GM12875 (cell line): ENCODE data around the gene PIK3CB.
"Not testable (repeated sequence)": the region's sequence is repeated elsewhere in the genome, so short reads cannot be mapped to it uniquely, and the experiment has no call there.

ENCODE experiments used
- H3K4me3 ChIP-seq: one replicate; pipeline ENCODE4 v1.5.1; 2011; ENCODE audit warnings: low read depth, low read length, control low read depth
- TF ChIP-seq, protein P1 (sequence below): IDR thresholded peaks from 2 replicates; pipeline ENCODE4 v1.5.1; 2011; ENCODE audit warnings: low read depth, mild to moderate bottlenecking, control low read depth, inconsistent platforms, low read length, moderate library complexity, borderline replicate concordance; ENCODE audit not compliant: insufficient read depth

Gene PIK3CB

GRCh38 chr3:138846262-138846791 lies 11.6 kb upstream of the PIK3CB start:
- TF ChIP-seq, protein P1, sequence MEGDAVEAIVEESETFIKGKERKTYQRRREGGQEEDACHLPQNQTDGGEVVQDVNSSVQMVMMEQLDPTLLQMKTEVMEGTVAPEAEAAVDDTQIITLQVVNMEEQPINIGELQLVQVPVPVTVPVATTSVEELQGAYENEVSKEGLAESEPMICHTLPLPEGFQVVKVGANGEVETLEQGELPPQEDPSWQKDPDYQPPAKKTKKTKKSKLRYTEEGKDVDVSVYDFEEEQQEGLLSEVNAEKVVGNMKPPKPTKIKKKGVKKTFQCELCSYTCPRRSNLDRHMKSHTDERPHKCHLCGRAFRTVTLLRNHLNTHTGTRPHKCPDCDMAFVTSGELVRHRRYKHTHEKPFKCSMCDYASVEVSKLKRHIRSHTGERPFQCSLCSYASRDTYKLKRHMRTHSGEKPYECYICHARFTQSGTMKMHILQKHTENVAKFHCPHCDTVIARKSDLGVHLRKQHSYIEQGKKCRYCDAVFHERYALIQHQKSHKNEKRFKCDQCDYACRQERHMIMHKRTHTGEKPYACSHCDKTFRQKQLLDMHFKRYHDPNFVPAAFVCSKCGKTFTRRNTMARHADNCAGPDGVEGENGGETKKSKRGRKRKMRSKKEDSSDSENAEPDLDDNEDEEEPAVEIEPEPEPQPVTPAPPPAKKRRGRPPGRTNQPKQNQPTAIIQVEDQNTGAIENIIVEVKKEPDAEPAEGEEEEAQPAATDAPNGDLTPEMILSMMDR: no peak
- no peak overlapping the region for H3K4me3 ChIP-seq

DNA sequence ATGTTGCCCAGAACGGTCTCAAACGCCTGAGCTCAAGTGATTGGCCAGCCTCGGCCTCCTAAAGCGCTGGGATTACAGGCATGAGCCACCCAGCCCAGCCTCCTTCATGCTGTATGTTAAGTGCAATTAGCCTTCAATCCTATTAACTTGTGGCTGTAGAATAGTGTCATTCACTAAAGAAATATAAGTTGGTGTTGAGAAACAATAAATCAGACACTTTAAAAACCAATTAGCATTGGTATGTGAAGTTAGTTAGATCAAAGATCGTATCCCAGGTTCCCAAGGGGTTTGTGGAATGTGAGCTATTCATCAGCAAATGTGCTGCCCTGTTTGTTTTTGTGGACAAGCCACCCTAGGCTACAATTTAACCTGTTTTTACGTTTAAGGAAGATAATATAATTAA lies 11.0 kb upstream of the PIK3CB start:
- TF ChIP-seq, protein P1: no peak
- no peak overlapping the region for H3K4me3 ChIP-seq

GRCh38 chr3:138845181-138845601 lies 10.5 kb upstream of the PIK3CB start:
- TF ChIP-seq, protein P1: no peak
- no peak overlapping the region for H3K4me3 ChIP-seq

DNA sequence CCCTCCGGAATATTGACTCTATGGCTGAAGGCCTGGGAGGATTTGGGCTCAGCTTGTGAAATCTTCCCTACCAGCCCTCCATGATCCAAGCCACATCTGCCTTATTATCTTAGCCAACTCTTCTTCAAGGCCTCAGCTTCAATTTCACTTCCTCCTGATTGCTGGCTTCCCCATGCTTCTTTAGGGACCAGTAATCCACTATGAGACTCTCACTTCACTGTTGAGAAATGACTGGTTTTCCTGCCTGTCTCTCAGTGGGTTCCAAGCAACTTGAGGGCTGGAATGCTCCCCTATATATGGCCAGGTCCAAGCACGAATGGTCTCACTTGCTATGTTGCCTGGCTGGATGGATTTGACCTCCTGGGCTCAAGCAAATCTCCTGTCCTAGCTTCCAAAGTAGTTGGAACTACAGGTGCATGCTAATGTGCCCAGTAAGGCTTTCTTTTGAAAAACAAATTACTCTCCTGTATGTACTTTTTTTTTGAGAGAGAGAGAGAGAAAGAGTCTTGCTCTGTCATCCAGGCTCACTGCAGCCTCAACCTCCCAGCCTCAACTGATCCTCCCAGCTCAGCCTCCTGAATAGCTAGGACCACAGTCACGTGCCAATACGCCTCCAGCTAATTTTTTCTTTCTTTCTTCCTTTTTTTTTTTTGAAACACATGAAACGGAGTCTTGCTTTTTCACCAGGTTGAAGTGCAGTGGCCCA lies 7.9 kb upstream of the PIK3CB start:
- TF ChIP-seq, protein P1: no peak

DNA sequence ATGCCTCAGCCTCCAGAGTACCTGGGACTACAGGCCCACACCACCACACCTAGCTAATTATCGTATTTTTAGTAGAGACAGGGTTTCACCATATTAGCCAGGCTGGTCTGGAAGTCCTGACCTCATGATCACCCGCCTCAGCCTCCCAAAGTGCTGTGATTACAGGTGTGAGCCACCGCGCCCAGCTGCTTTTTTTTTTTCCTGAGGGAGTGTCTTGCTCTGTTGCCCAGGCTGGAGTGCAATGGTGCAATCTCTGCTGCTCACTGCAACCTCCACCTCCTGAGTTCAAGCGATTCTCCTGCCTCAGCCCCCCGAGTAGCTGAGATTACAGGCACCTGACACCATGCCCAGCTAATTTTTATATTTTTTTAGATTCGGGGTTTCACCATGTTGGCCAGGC lies 3.7 kb upstream of the PIK3CB start:
- not testable (repeated sequence) for H3K4me3 ChIP-seq

More for the DNA sequence above, 7.9 kb upstream of the PIK3CB start:
- H3K4me3 ChIP-seq: no peak overlapping the region

- not testable (repeated sequence) for H3K4me3 ChIP-seq
Measured at GRCh38 chr3:138835846-138836245, 1.1 kb upstream of the PIK3CB start.

DNA sequence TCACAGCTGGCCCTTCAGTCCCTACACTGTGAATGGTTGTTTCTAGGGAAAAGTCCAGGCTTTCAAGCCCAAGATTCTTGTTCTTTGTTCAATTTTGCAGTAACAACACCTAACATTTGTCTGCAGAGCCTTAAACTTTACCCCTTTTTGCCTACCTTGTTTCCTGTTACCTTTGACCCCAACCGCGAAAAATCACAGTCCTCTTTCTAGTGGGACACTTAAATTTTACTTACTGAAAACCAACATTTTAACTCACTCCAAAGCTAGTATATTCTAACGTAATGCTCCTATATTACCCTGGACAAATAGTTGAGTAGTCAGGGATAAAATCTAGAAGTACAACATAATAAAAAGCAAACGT lies 649 bp upstream of the PIK3CB start:
- TF ChIP-seq, protein P1: no peak
- peak overlapping the region; percentile 75 for H3K4me3 ChIP-seq

DNA sequence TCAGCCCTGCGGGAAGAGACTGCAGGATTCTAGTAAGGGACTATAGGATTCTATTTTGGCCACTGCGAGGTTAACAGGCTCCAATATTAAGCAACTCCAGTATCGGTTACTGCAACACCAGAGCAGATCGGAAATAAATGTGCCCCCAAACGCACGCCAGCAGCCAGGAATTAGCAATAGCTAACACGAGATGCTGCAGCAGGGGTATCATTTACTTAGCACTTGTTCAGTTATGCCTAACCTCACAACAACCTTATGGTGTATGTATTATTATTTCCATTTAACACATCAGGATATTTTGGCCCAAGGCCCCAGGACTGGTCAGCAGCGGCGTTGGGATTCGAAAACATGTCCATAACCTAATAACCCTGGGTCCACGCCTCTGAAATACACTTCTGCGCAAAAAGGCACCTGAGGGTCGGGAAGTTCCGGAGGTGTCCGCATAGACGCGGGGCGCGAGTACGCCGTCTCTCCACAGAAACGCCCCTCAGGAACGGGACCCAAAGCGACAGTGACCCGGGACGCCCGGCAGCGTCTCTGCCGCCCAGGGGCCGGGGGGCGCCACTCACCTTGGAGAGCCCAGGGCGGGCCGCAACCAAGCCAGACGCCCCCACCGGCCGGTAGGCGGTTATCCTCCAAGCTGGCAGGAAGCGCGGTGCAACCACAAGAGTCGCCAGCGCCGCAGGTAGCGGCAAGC lies 681 bp downstream of the PIK3CB start:
- TF ChIP-seq, protein P1: peak; percentile 26; the same call in 1 of the 2 replicates
- H3K4me3 ChIP-seq: peak overlapping the region; percentile 75

GRCh38 chr3:138832473-138833057 lies 2.2 kb downstream of the PIK3CB start:
- not testable (repeated sequence) for H3K4me3 ChIP-seq
